IMR-90 (cell line): ENCODE data around the gene IL2RG. TPM values are rescaled to one million over a fixed set of nuclear protein-coding genes. Genes with fewer than 3 reads are reported as not detected.

Experiments used
- ATAC-seq: fragments of 200-7000 bp; cut with Tn5 transposase; 2 replicates; pipeline ENCODE4 v1.9.1; 2020; ENCODE audit warnings: low read depth, mild to moderate bottlenecking, moderate library complexity
- BruUV-seq: library from RNA; stranded (reverse); fragments of 400-500 nt; replicated peaks from 2 replicates; lab custom pipeline; 2021; lab: Mats Ljungman, UMichigan
- CTCF ChIA-PET: fragments of 300-600 bp; formaldehyde crosslinking; extraction: SDS; loops from one replicate; lab custom pipeline; 2021; ENCODE audit warnings: antibody characterized with exemption; lab: Yijun Ruan, JAX
- POLR2A ChIA-PET: fragments of 300-600 bp; sonication (Branson Sonifier 250); formaldehyde crosslinking; loops from one replicate; lab custom pipeline; 2022; ENCODE audit warnings: antibody characterized with exemption; ENCODE audit not compliant: unreplicated experiment; lab: Charles Lee
- DNase-seq: peaks from one replicate; pipeline ENCODE4 v3.0.0; 2013
- H2AFZ ChIP-seq: replicated peaks from 2 replicates; pipeline ENCODE3; 2013; ENCODE audit warnings: low read length, mild to moderate bottlenecking; ENCODE audit not compliant: poor library complexity
- H2AK5ac ChIP-seq: 2 replicates; pipeline ENCODE4 v1.6.1; 2013; ENCODE audit warnings: low read depth, low read length, inconsistent platforms
- H2AK9ac ChIP-seq: replicated peaks from 2 replicates; pipeline ENCODE3; 2013; ENCODE audit warnings: mild to moderate bottlenecking, low read depth, low read length, moderate library complexity; ENCODE audit not compliant: poor library complexity
- H2BK120ac ChIP-seq: 2 replicates; pipeline ENCODE4 v1.6.1; 2013; ENCODE audit warnings: low read depth, low read length, inconsistent platforms
- H2BK15ac ChIP-seq: 3 replicates; pipeline ENCODE4 v1.6.1; 2013; ENCODE audit warnings: low read depth, low read length, inconsistent platforms
- H2BK20ac ChIP-seq: 2 replicates; pipeline ENCODE4 v1.6.1; 2013; ENCODE audit warnings: low read depth, mild to moderate bottlenecking, inconsistent platforms, low read length, moderate library complexity
- H2BK5ac ChIP-seq: 2 replicates; pipeline ENCODE4 v1.6.1; 2013; ENCODE audit warnings: mild to moderate bottlenecking, low read depth, low read length, inconsistent platforms; ENCODE audit not compliant: poor library complexity, severe bottlenecking
- H3K14ac ChIP-seq: replicated peaks from 2 replicates; pipeline ENCODE4 v1.6.1; 2013; ENCODE audit warnings: low read depth, low read length, inconsistent platforms
- H3K18ac ChIP-seq: 2 replicates; pipeline ENCODE4 v1.6.1; 2013; ENCODE audit warnings: low read depth, low read length, control low read depth
- H3K23ac ChIP-seq: 2 replicates; pipeline ENCODE4 v1.6.1; 2013; ENCODE audit warnings: low read depth, low read length, inconsistent platforms
- H3K27ac ChIP-seq: 2 replicates; pipeline ENCODE4 v1.5.1; 2013; ENCODE audit warnings: mild to moderate bottlenecking, control low read depth, low read length; ENCODE audit not compliant: insufficient read depth
- H3K27me3 ChIP-seq: 2 replicates; pipeline ENCODE4 v1.6.1; 2013; ENCODE audit warnings: low read length; ENCODE audit not compliant: control insufficient read depth, insufficient read depth
- H3K36me3 ChIP-seq: 2 replicates; pipeline ENCODE4 v1.6.1; 2013; ENCODE audit warnings: low read length, mixed read lengths; ENCODE audit not compliant: control insufficient read depth, insufficient read depth
- H3K4ac ChIP-seq: 2 replicates; pipeline ENCODE4 v1.6.1; 2013; ENCODE audit warnings: low read depth, low read length, inconsistent platforms
- H3K4me1 ChIP-seq: 2 replicates; pipeline ENCODE4 v1.6.1; 2013; ENCODE audit warnings: low read length, mixed read lengths; ENCODE audit not compliant: control insufficient read depth, insufficient read depth
- H3K4me2 ChIP-seq: 2 replicates; pipeline ENCODE4 v1.6.1; 2013; ENCODE audit warnings: low read depth, mild to moderate bottlenecking, control low read depth, low read length, moderate library complexity
- H3K4me3 ChIP-seq: 2 replicates; pipeline ENCODE4 v1.5.1; 2013; ENCODE audit warnings: low read depth, mild to moderate bottlenecking, control low read depth, low read length, moderate library complexity; ENCODE audit not compliant: insufficient read depth
- H3K56ac ChIP-seq: 2 replicates; pipeline ENCODE4 v1.6.1; 2013; ENCODE audit warnings: low read length, inconsistent platforms; ENCODE audit not compliant: insufficient read depth; ENCODE audit errors: extremely low read depth
- H3K79me1 ChIP-seq, 2 experiments: 2 replicates each; pipeline ENCODE4 v1.6.1; 2013; ENCODE audit warnings: low read length in 2 of 2, inconsistent platforms in 1 of 2, low read depth in 1 of 2
- H3K9ac ChIP-seq: 2 replicates; pipeline ENCODE4 v1.6.1; 2013; ENCODE audit warnings: low read depth, low read length, control low read depth
- H3K9me1 ChIP-seq: 2 replicates; pipeline ENCODE4 v1.6.1; 2013; ENCODE audit warnings: low read length, inconsistent platforms; ENCODE audit not compliant: insufficient read depth
- H3K9me3 ChIP-seq: 2 replicates; pipeline ENCODE4 v1.6.1; 2013; ENCODE audit warnings: low read length; ENCODE audit not compliant: control insufficient read depth, insufficient read depth
- H4K20me1 ChIP-seq: 2 replicates; pipeline ENCODE4 v1.6.1; 2013; ENCODE audit warnings: low read length, inconsistent platforms; ENCODE audit not compliant: insufficient read depth
- H4K5ac ChIP-seq: 2 replicates; pipeline ENCODE4 v1.6.1; 2013; ENCODE audit warnings: mild to moderate bottlenecking, low read depth, low read length, control low read depth
- H4K8ac ChIP-seq, 2 experiments: 2 replicates each; pipeline ENCODE4 v1.6.1; 2013; ENCODE audit warnings: low read depth in 2 of 2, low read length in 2 of 2, control low read depth in 1 of 2, inconsistent platforms in 1 of 2
- H4K91ac ChIP-seq: 2 replicates; pipeline ENCODE4 v1.6.1; 2013; ENCODE audit warnings: low read depth, low read length, inconsistent platforms; ENCODE audit not compliant: insufficient read depth
- BHLHE40 ChIP-seq: fragments of 150-350 bp; IDR thresholded peaks from 2 replicates; pipeline ENCODE4 v1.6.1; 2016; ENCODE audit warnings: mild to moderate bottlenecking, low read depth, low read length
- CEBPB ChIP-seq: IDR thresholded peaks from 2 replicates; pipeline ENCODE4 v1.6.1; 2012; ENCODE audit warnings: low read depth, low read length, improper control_type of control experiment
- CHD1 ChIP-seq: IDR thresholded peaks from 2 replicates; pipeline ENCODE4 v1.6.1; 2012; ENCODE audit warnings: low read depth, low read length, improper control_type of control experiment
- ELK1 ChIP-seq: fragments of 150-350 bp; IDR thresholded peaks from 2 replicates; pipeline ENCODE4 v1.6.1; 2016; ENCODE audit warnings: low read depth, mild to moderate bottlenecking, low read length, moderate library complexity, borderline replicate concordance
- FOS ChIP-seq: fragments of 150-350 bp; IDR thresholded peaks from 2 replicates; pipeline ENCODE4 v1.6.1; 2016; ENCODE audit warnings: low read depth, low read length
- MAFK ChIP-seq: IDR thresholded peaks from 2 replicates; pipeline ENCODE4 v1.6.1; 2012; ENCODE audit warnings: low read depth, low read length, improper control_type of control experiment
- MAZ ChIP-seq: IDR thresholded peaks from 2 replicates; pipeline ENCODE4 v1.6.1; 2012; ENCODE audit warnings: low read depth, mild to moderate bottlenecking, low read length, improper control_type of control experiment, moderate library complexity, borderline replicate concordance
- MXI1 ChIP-seq: IDR thresholded peaks from 2 replicates; pipeline ENCODE4 v1.6.1; 2012; ENCODE audit warnings: low read depth, mild to moderate bottlenecking, low read length, moderate library complexity, borderline replicate concordance
- NFE2L2 ChIP-seq: fragments of 150-350 bp; IDR thresholded peaks from 2 replicates; pipeline ENCODE4 v1.6.1; 2016; ENCODE audit warnings: low read depth, mild to moderate bottlenecking, low read length
- POLR2A ChIP-seq: IDR thresholded peaks from 2 replicates; pipeline ENCODE4 v1.6.1; 2012; ENCODE audit warnings: mild to moderate bottlenecking, low read depth, low read length
- RAD21 ChIP-seq: IDR thresholded peaks from 2 replicates; pipeline ENCODE4 v1.6.1; 2012; ENCODE audit warnings: low read length, improper control_type of control experiment
- RCOR1 ChIP-seq: IDR thresholded peaks from 2 replicates; pipeline ENCODE4 v1.6.1; 2012; ENCODE audit warnings: mild to moderate bottlenecking, low read length, improper control_type of control experiment; ENCODE audit not compliant: insufficient replicate concordance
- RFX5 ChIP-seq: IDR thresholded peaks from 2 replicates; pipeline ENCODE4 v1.8.0; 2012; ENCODE audit warnings: low read depth, mild to moderate bottlenecking, low read length, moderate library complexity
- SMC3 ChIP-seq: fragments of 150-350 bp; IDR thresholded peaks from 2 replicates; pipeline ENCODE4 v1.6.1; 2016; ENCODE audit warnings: low read depth, mild to moderate bottlenecking, antibody characterized with exemption, low read length, moderate library complexity
- USF2 ChIP-seq: fragments of 150-350 bp; IDR thresholded peaks from 2 replicates; pipeline ENCODE4 v1.6.1; 2017; ENCODE audit warnings: mild to moderate bottlenecking, antibody characterized with exemption, low read length, low read depth
- WGBS, 2 experiments: methylation state at CpG; one replicate each; pipeline versions ENCODE4 v1.1.5 to v1.1.7; 2013; ENCODE audit warnings: missing lambda C conversion rate in 2 of 2; ENCODE audit not compliant: insufficient read length in 1 of 2; ENCODE audit errors: extremely low coverage in 2 of 2; 5-methylcytosine and 5-hydroxymethylcytosine counted together
- dilution Hi-C: fragments of 300-500 bp; cut with HindIII; formaldehyde crosslinking; loops from one replicate; pipeline ENCODE4 v1.14.3; 2018; ENCODE audit warnings: low sequenced_read_pairs; ENCODE audit not compliant: unreplicated experiment
- in situ Hi-C: fragments of 300-500 bp; cut with MboI; formaldehyde crosslinking; loops from 3 replicates; pipeline ENCODE4 v1.14.3; 2019; ENCODE audit warnings: low sequenced_read_pairs, inconsistent platforms, mixed read lengths
- intact Hi-C: fragments of 100-400 bp; cut with micrococcal nuclease; formaldehyde crosslinking; loops from 2 replicates; pipeline ENCODE4 v1.10.0; 2022
- polyA plus RNA-seq, 3 experiments: library from polyadenylated mRNA; depleted of rRNA; stranded (reverse); fragments of >200 nt; gene quantifications; 2 replicates each; pipeline ENCODE4 v1.2.3, GENCODE V29; 2012; ENCODE audit warnings: low replicate concordance in 1 of 3
- total RNA-seq: library from RNA; depleted of rRNA; stranded (reverse); fragments of >200 nt; gene quantifications from 2 replicates; pipeline ENCODE4 v1.2.3, GENCODE V29; 2012
- TF ChIP-seq, protein P1 (sequence below): conservative IDR thresholded peaks from 2 replicates; pipeline ENCODE4 v1.5.1; 2012; ENCODE audit warnings: mild to moderate bottlenecking, low read depth, low read length, improper control_type of control experiment

Gene IL2RG
- total and polyA plus RNA-seq, 2 of the 4 experiments (the other 2 are of a cell fraction), result not detected

DNA sequence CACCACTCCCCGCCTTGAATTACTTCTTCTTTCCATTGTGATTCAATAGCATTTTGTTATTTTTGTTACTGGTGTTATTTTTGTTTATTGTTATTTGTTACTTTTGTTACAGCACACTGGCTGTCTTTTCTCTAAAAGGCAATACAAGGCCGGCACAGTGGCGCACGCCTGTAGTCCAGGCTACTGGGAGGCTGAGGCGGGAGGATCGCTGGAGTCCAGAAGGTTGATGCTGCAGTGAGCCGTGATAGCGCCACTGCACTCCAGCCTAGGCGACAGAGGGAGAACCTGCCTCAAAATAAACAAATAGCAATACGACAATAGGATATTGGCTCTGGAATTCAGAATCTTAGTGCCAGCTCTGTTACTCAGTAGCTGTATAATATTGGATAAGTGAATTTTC lies 6.0 kb upstream of the IL2RG start:
- peaks cover 7% of the 10 kb centered on the region for H3K9me1 ChIP-seq
- no peak overlapping the region for H3K56ac ChIP-seq
- H3K27ac ChIP-seq, result no peak overlapping the region
- WGBS, 2 experiments, result 93% methylated on average over 2 of the region's 10 CpGs; no CpG with 5 or more reads in 1 of the 2 experiments
- no peak overlapping the region for H4K8ac ChIP-seq
- H2AFZ ChIP-seq, result no peak overlapping the region
- in situ Hi-C loops, result no loop called here
- no peak overlapping the region for H3K14ac ChIP-seq
- ChIA-PET CTCF (no interaction called here), POLR2A (no interaction called here)
- ATAC-seq (no peak), DNase-seq (no peak)
- peaks cover 18% of the 10 kb centered on the region for H3K36me3 ChIP-seq
- no peaks in the 10 kb centered on the region for H4K20me1 ChIP-seq
- BruUV-seq, result no TSS peak
- no peak for TF ChIP-seq RCOR1
- TF ChIP-seq MAFK, result no peak
- no peak for TF ChIP-seq CEBPB
- TF ChIP-seq, protein P1, sequence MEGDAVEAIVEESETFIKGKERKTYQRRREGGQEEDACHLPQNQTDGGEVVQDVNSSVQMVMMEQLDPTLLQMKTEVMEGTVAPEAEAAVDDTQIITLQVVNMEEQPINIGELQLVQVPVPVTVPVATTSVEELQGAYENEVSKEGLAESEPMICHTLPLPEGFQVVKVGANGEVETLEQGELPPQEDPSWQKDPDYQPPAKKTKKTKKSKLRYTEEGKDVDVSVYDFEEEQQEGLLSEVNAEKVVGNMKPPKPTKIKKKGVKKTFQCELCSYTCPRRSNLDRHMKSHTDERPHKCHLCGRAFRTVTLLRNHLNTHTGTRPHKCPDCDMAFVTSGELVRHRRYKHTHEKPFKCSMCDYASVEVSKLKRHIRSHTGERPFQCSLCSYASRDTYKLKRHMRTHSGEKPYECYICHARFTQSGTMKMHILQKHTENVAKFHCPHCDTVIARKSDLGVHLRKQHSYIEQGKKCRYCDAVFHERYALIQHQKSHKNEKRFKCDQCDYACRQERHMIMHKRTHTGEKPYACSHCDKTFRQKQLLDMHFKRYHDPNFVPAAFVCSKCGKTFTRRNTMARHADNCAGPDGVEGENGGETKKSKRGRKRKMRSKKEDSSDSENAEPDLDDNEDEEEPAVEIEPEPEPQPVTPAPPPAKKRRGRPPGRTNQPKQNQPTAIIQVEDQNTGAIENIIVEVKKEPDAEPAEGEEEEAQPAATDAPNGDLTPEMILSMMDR, result no peak
- TF ChIP-seq CHD1, result no peak
- TF ChIP-seq ELK1, result no peak
- TF ChIP-seq SMC3, result no peak
- no peak for TF ChIP-seq BHLHE40
- no peak for TF ChIP-seq RAD21
- TF ChIP-seq NFE2L2, result no peak
- TF ChIP-seq POLR2A, result no peak
- no peak for TF ChIP-seq FOS
- no peak for TF ChIP-seq RFX5
- TF ChIP-seq MAZ, result no peak
- no peak for TF ChIP-seq USF2
- TF ChIP-seq MXI1, result no peak
- H4K5ac ChIP-seq, result no peak overlapping the region
- dilution Hi-C loops, result no loop called here
- H4K91ac ChIP-seq, result no peak overlapping the region
- no peak overlapping the region for H3K18ac ChIP-seq
- H2BK5ac ChIP-seq, result no peak overlapping the region
- no peak overlapping the region for H3K4ac ChIP-seq
- peaks cover 0 to 13% of the 10 kb centered on the region in 2 experiments; a peak in 2 of 4 replicates for H3K79me1 ChIP-seq
- H3K9ac ChIP-seq, result no peak overlapping the region
- H3K4me3 ChIP-seq, result no peak overlapping the region
- H2BK120ac ChIP-seq, result no peak overlapping the region
- no peak overlapping the region for H2AK5ac ChIP-seq
- H2BK20ac ChIP-seq, result no peak overlapping the region
- no peak overlapping the region for H2AK9ac ChIP-seq
- peaks cover 7% of the 10 kb centered on the region for H3K27me3 ChIP-seq
- H3K9me3 ChIP-seq, result no peaks in the 10 kb centered on the region
- no peak overlapping the region for H3K23ac ChIP-seq
- no peak overlapping the region for H3K4me2 ChIP-seq
- intact Hi-C loops, result no loop called here
- H2BK15ac ChIP-seq, result no peak overlapping the region
- no peaks in the 10 kb centered on the region; the same call in 1 of the 2 replicates for H3K4me1 ChIP-seq
